ENCODE results near the gene ALDOC. TPM values are rescaled to one million over a fixed set of nuclear protein-coding genes. Genes with fewer than 3 reads are reported as not detected.

The ALDOC gene
- total and polyA plus RNA-seq, 4 donors: 40.1 to 131 (median 94.8) TPM

DNA sequence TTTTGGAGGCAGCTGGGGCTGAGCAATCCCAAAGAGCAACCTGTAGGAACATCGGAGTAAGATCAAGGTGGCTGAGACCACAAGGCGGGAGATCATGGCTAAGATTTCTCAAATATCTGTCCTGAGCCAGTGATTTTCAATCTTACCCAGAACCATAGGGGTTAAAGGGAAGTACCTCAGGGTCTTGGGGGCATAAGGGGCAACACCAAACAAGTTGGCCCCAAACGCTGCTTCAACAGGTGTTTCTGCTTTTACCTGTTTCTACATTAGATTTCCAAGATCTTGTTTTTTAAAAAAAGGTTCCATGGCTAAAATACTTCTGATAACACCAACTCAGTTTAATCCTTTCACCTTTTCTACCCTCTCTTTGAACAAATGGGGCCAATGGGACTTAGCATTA, 21.7 kb downstream of the ALDOC start:
- Histone ChIP-seq H3K27me3 (ENCODE audit: control insufficient read depth in 4 of 4, insufficient read depth in 4 of 4, low read length in 3 of 4) (no peaks in the 10 kb centered on the region), H3K9me3 (ENCODE audit: control insufficient read depth in 4 of 4, low read length in 3 of 4) (no peaks in the 10 kb centered on the region), H3K27ac (ENCODE audit: low read depth in 1 of 2, low read length in 2 of 2) (no peak overlapping the region), H3K4me3 (ENCODE audit: low read depth in 1 of 3, low read length in 3 of 3) (no peak overlapping the region), H3K4me1 (ENCODE audit: control insufficient read depth in 4 of 4, insufficient read depth in 4 of 4, low read length in 3 of 4) (peaks cover 4 to 25% (median 20%) of the 10 kb centered on the region in 4 donors), H3K9ac (ENCODE audit: low read depth in 1 of 2, low read length in 2 of 2) (no peak overlapping the region), H3K36me3 (ENCODE audit: control insufficient read depth in 4 of 4, insufficient read depth in 3 of 4, low read depth in 1 of 4, low read length in 3 of 4) (peaks cover 6 to 48% (median 36%) of the 10 kb centered on the region in 4 donors)
- TF ChIP-seq, protein P1, sequence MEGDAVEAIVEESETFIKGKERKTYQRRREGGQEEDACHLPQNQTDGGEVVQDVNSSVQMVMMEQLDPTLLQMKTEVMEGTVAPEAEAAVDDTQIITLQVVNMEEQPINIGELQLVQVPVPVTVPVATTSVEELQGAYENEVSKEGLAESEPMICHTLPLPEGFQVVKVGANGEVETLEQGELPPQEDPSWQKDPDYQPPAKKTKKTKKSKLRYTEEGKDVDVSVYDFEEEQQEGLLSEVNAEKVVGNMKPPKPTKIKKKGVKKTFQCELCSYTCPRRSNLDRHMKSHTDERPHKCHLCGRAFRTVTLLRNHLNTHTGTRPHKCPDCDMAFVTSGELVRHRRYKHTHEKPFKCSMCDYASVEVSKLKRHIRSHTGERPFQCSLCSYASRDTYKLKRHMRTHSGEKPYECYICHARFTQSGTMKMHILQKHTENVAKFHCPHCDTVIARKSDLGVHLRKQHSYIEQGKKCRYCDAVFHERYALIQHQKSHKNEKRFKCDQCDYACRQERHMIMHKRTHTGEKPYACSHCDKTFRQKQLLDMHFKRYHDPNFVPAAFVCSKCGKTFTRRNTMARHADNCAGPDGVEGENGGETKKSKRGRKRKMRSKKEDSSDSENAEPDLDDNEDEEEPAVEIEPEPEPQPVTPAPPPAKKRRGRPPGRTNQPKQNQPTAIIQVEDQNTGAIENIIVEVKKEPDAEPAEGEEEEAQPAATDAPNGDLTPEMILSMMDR (IDR thresholded peaks at IDR 0.05; ENCODE audit: low read depth, low read length, missing input control): no peak
- TF ChIP-seq, protein P2, sequence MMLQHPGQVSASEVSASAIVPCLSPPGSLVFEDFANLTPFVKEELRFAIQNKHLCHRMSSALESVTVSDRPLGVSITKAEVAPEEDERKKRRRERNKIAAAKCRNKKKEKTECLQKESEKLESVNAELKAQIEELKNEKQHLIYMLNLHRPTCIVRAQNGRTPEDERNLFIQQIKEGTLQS (IDR thresholded peaks at IDR 0.05): no peak
- TF ChIP-seq EGR1 (IDR thresholded peaks at IDR 0.05; ENCODE audit: low read depth in 2 of 2): no peak
- TF ChIP-seq, protein P3, sequence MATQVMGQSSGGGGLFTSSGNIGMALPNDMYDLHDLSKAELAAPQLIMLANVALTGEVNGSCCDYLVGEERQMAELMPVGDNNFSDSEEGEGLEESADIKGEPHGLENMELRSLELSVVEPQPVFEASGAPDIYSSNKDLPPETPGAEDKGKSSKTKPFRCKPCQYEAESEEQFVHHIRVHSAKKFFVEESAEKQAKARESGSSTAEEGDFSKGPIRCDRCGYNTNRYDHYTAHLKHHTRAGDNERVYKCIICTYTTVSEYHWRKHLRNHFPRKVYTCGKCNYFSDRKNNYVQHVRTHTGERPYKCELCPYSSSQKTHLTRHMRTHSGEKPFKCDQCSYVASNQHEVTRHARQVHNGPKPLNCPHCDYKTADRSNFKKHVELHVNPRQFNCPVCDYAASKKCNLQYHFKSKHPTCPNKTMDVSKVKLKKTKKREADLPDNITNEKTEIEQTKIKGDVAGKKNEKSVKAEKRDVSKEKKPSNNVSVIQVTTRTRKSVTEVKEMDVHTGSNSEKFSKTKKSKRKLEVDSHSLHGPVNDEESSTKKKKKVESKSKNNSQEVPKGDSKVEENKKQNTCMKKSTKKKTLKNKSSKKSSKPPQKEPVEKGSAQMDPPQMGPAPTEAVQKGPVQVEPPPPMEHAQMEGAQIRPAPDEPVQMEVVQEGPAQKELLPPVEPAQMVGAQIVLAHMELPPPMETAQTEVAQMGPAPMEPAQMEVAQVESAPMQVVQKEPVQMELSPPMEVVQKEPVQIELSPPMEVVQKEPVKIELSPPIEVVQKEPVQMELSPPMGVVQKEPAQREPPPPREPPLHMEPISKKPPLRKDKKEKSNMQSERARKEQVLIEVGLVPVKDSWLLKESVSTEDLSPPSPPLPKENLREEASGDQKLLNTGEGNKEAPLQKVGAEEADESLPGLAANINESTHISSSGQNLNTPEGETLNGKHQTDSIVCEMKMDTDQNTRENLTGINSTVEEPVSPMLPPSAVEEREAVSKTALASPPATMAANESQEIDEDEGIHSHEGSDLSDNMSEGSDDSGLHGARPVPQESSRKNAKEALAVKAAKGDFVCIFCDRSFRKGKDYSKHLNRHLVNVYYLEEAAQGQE (IDR thresholded peaks at IDR 0.05): no peak
- no peak for TF ChIP-seq HNF4A (conservative IDR thresholded peaks at IDR 0.05)
- TF ChIP-seq YY1 (IDR thresholded peaks at IDR 0.05): no peak
- no peak for TF ChIP-seq JUND (IDR thresholded peaks at IDR 0.05)
- no peak for TF ChIP-seq FOXA1 (IDR thresholded peaks at IDR 0.05)
- no peak for TF ChIP-seq GABPA (IDR thresholded peaks at IDR 0.05 in 1 of 2, conservative IDR thresholded peaks at IDR 0.05 in 1 of 2)
- no peak for TF ChIP-seq TAF1 (conservative IDR thresholded peaks at IDR 0.05)
- TF ChIP-seq, protein P4, sequence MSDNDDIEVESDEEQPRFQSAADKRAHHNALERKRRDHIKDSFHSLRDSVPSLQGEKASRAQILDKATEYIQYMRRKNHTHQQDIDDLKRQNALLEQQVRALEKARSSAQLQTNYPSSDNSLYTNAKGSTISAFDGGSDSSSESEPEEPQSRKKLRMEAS (IDR thresholded peaks at IDR 0.05): no peak
- no peak for TF ChIP-seq RXRA (IDR thresholded peaks at IDR 0.05)
- no peak for TF ChIP-seq SP1 (IDR thresholded peaks at IDR 0.05)
- no peak for TF ChIP-seq NR2F2 (IDR thresholded peaks at IDR 0.05)
- no peak for TF ChIP-seq RAD21 (IDR thresholded peaks at IDR 0.05)
- TF ChIP-seq FOXA2 (IDR thresholded peaks at IDR 0.05): no peak
- TF ChIP-seq HNF4G (IDR thresholded peaks at IDR 0.05): no peak
- no peak for TF ChIP-seq ZBTB33 (IDR thresholded peaks at IDR 0.05)
- DNase-seq (ENCODE audit: low spot score): no peak
- 97% methylated on average over 3 of the region's 3 CpGs for WGBS

Measured in liver (tissue), 9 donors.